ENCODE measurements around the gene CBX8. TPM values are rescaled to one million over a fixed set of nuclear protein-coding genes. Genes with fewer than 3 reads are reported as not detected.

Gene CBX8
- total and polyA plus RNA-seq, 2 of the 13 experiments (the other 11 are each of a cell fraction or from before 2014, with no cell fraction given): 0.34 to 12.6 TPM

- TF ChIP-seq AKNA (CRISPR knock-in tag; IDR thresholded peaks at IDR 0.05; ENCODE audit: borderline replicate concordance): no peak
- no peak for TF ChIP-seq SMAD9 (CRISPR knock-in tag; IDR thresholded peaks at IDR 0.05)
- TF ChIP-seq ZNF768 (CRISPR knock-in tag; IDR thresholded peaks at IDR 0.05): no peak
- no peak for TF ChIP-seq KDM5A (IDR thresholded peaks at IDR 0.05; ENCODE audit: borderline replicate concordance, low read length)
- peak; percentile 100 for TF ChIP-seq PATZ1 (CRISPR knock-in tag; IDR thresholded peaks at IDR 0.05)
- TF ChIP-seq SP1 (IDR thresholded peaks at IDR 0.05): no peak
- no peak for TF ChIP-seq SP1 (CRISPR knock-in tag; IDR thresholded peaks at IDR 0.05)
- TF ChIP-seq ZNF30 (CRISPR knock-in tag; IDR thresholded peaks at IDR 0.05): no peak
- peak; percentile 76; the same call in 1 of the 2 replicates for TF ChIP-seq MEIS2 (CRISPR knock-in tag; IDR thresholded peaks at IDR 0.05)
- TF ChIP-seq KMT2A (CRISPR knock-in tag; IDR thresholded peaks at IDR 0.05): no peak
- no peak for TF ChIP-seq DR1 (CRISPR knock-in tag; IDR thresholded peaks at IDR 0.05)
- peak; percentile 92; the same call in 1 of the 2 replicates for TF ChIP-seq TARDBP (CRISPR knock-in tag; IDR thresholded peaks at IDR 0.05)
- no peak for TF ChIP-seq AKAP8 (CRISPR knock-in tag; IDR thresholded peaks at IDR 0.05)
- TF ChIP-seq MAX (IDR thresholded peaks at IDR 0.05): peak; percentile 71
- TF ChIP-seq SALL2 (CRISPR knock-in tag; IDR thresholded peaks at IDR 0.05): peak; percentile 72; the same call in 1 of the 2 replicates
- no peak for TF ChIP-seq ZNF382 (CRISPR knock-in tag; IDR thresholded peaks at IDR 0.05; ENCODE audit: borderline replicate concordance)
- peak; percentile 40; the same call in 1 of the 2 replicates for TF ChIP-seq ZSCAN31 (CRISPR knock-in tag; IDR thresholded peaks at IDR 0.05; ENCODE audit: low read depth)
- no peak for TF ChIP-seq ZNF260 (CRISPR knock-in tag; IDR thresholded peaks at IDR 0.05; ENCODE audit: borderline replicate concordance, low read depth)
- TF ChIP-seq SIN3A (IDR thresholded peaks at IDR 0.05; ENCODE audit: borderline replicate concordance, low read depth, low read length): no peak; the same call in 1 of the 2 replicates
- 0 out of 2 replicates have a peak, but pooled peaks have one; percentile 22 for TF ChIP-seq ZNF891 (CRISPR knock-in tag; IDR thresholded peaks at IDR 0.05)
- TF ChIP-seq REXO4 (CRISPR knock-in tag; IDR thresholded peaks at IDR 0.05; ENCODE audit: borderline replicate concordance): no peak
Measured at GRCh38 chr17:79821331-79822095, 24.6 kb upstream of the CBX8 start (continued).

Data from HepG2 (cell line).